ENCODE measurements around the gene BDKRB2.

- TF ChIP-seq POLR2A (IDR thresholded peaks at IDR 0.05) (no peak), CTCF (IDR thresholded peaks at IDR 0.05) (no peak)
Observed at GRCh38 chr14:96191353-96191752, 13.3 kb upstream of the BDKRB2 start.

Data from adrenal gland (tissue), 5 donors.